ENCODE results near the gene SLC7A10.

SLC7A10 gene

DNA sequence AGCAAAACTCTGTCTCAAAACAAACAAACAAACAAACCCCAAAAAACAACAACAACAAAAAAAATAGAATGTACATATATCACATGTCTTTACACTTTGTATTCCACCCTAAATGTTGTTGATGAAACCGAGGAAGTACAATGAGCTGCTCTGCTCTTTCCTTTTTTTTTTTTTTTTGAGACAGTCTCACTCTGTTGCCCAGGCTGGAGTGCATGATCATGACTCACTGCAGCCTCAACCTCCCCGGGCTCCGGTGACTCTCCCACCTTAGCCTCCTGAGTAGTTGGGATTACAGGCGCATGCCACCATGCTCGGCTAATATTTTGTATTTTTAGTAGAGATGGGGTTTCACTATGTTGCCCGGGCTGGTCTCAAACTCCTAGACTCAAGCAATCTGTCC is 62.2 kb downstream of the SLC7A10 start:
- H3K9me3 ChIP-seq (ENCODE audit: control insufficient read depth in 1 of 2, low read length in 2 of 2) = peaks cover 0 to 4% of the 10 kb centered on the region in 2 donors
- no peak overlapping the region for H3K27ac ChIP-seq (ENCODE audit: low read length)
- H3K36me3 ChIP-seq (ENCODE audit: control insufficient read depth in 1 of 2, insufficient read depth in 2 of 2, low read length in 2 of 2) = no peaks in the 10 kb centered on the region
- H3K4me1 ChIP-seq (ENCODE audit: control insufficient read depth in 1 of 2, insufficient read depth in 2 of 2, low read length in 2 of 2) = no peaks in the 10 kb centered on the region
- no peak overlapping the region for H3K4me3 ChIP-seq (ENCODE audit: low read depth in 1 of 2, low read length in 2 of 2)
- no peaks in the 10 kb centered on the region for H3K27me3 ChIP-seq (ENCODE audit: low read depth, low read length)

DNA sequence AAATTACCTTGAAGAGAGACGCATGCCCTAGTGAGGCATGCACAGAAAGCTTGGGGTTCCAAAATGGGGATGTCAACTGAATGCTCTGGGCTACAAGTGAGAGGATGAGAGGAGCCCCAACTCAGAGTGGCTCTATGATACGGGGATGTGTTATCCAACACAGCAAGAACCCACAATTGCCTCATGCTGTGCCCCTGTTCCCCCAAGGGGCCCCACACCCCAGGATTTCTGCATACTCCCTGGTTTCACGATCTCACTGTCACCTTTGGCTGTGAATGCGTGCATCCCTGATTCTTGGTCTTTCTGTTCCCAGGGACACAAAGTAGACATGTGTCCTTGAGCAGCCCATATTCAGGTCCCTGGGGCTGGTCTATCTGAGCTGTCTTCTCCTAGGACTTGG is 64.4 kb downstream of the SLC7A10 start:
- Histone ChIP-seq H3K9me3 (ENCODE audit: control insufficient read depth in 1 of 2, low read length in 2 of 2) (no peaks in the 10 kb centered on the region), H3K4me3 (ENCODE audit: low read depth in 1 of 2, low read length in 2 of 2) (no peak overlapping the region), H3K4me1 (ENCODE audit: control insufficient read depth in 1 of 2, insufficient read depth in 2 of 2, low read length in 2 of 2) (no peaks in the 10 kb centered on the region), H3K27me3 (ENCODE audit: low read depth, low read length) (no peaks in the 10 kb centered on the region), H3K36me3 (ENCODE audit: control insufficient read depth in 1 of 2, insufficient read depth in 2 of 2, low read length in 2 of 2) (no peaks in the 10 kb centered on the region), H3K27ac (ENCODE audit: low read length) (no peak overlapping the region)

DNA sequence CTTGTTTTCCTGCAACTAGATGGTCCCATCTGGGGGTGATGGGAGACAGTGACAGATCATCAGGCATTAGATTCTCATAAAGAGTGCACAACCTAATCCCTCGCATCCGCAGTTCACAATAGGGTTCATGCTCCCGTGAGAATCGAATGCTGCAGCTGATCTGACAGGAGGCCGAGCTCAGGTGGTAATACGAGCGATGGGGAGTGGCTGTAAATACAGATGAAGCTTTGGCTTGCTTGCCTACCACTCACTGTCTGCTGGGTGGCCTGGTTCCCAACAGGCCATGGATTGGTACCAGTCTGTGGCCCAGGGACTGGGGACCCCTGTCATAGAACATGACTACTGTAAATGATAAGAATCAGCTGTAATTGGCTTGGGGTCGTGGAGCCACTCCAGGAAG is 65.8 kb downstream of the SLC7A10 start:
- Histone ChIP-seq H3K27me3 (ENCODE audit: low read depth, low read length) (no peaks in the 10 kb centered on the region), H3K4me3 (ENCODE audit: low read depth in 1 of 2, low read length in 2 of 2) (no peak overlapping the region), H3K36me3 (ENCODE audit: control insufficient read depth in 1 of 2, insufficient read depth in 2 of 2, low read length in 2 of 2) (no peaks in the 10 kb centered on the region), H3K4me1 (ENCODE audit: control insufficient read depth in 1 of 2, insufficient read depth in 2 of 2, low read length in 2 of 2) (no peaks in the 10 kb centered on the region), H3K9me3 (ENCODE audit: control insufficient read depth in 1 of 2, low read length in 2 of 2) (no peaks in the 10 kb centered on the region), H3K27ac (ENCODE audit: low read length) (no peak overlapping the region)

DNA sequence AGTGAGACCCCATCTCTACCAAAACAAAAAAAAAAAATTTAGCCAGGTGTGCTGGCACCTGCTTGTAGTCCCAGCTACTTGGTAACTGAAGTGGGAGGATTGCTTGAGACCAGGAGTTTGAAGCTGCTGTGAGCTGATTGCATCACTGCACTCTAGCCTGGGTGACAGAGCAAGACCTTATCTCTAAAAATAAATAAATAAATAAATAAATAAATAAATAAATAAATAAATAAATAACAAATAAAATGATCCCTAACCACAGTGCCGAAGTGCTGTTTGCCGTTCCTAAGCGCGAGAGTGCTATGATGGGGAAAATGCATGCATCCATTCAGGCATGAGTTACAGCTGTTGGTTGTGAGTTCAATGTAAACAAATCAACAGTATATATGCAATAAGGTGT is 66.5 kb downstream of the SLC7A10 start:
- Histone ChIP-seq H3K4me3 (ENCODE audit: low read depth in 1 of 2, low read length in 2 of 2) (no peak overlapping the region), H3K27me3 (ENCODE audit: low read depth, low read length) (no peaks in the 10 kb centered on the region), H3K9me3 (ENCODE audit: control insufficient read depth in 1 of 2, low read length in 2 of 2) (no peaks in the 10 kb centered on the region), H3K27ac (ENCODE audit: low read length) (no peak overlapping the region), H3K4me1 (ENCODE audit: control insufficient read depth in 1 of 2, insufficient read depth in 2 of 2, low read length in 2 of 2) (no peaks in the 10 kb centered on the region), H3K36me3 (ENCODE audit: control insufficient read depth in 1 of 2, insufficient read depth in 2 of 2, low read length in 2 of 2) (no peaks in the 10 kb centered on the region)

Measured in muscle layer of duodenum (tissue), 2 donors.